ENCODE results near the gene KCNJ15. TPM values are rescaled to one million over a fixed set of nuclear protein-coding genes. Genes with fewer than 3 reads are reported as not detected.

Gene KCNJ15
- total and polyA plus RNA-seq, 10 of the 15 experiments (the other 5 are each of a cell fraction or from before 2014, with no cell fraction given) = 0.05 to 2.7 (median 0.33) TPM; not detected in 6

DNA sequence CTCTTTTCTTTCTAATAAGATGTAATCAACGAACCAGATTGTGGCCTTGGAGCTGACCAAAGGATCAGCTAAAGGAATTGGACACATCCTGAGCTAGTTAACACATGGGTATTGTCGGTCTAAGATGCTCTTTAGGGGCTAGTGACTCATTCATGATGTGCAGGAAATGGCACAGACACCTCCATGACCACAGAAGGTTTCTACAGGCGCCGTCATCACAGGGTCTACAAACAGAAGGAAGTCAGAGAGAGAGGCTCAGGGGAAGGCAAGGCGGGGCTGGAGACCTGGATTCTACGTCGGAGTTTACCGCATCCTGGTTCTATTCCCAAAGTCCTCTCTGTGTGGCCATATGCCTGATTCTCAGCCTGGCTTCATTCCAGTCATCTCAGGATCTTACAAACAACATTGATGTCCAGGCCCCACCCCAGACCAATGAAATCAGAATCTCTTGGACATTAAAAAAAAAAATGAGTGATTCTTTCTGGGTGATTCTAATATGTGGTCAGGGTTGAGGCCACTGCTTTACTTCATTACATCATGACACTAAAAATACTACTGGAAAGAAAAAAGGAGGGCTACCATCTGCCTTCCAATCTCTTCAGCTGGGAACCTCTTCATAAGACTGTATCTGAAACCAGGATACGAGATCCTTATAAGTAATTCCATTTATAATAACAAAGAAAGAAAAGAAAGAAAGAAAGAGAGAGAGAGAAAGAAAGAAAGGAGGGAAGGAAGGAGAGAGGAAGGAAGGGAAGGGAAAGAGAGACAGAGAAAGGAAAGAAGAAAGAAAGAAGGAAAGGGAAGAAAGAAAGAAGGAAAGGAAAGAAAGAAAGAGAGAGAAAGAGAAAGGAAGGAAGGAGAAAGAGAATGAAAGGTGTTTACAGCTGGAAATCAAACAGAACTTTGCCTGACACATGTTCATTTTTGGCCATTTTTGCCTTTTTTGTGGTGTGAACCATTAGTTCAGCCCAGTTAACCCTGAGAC is 11.6 kb upstream of the KCNJ15 start (continued):
- TF ChIP-seq, protein P1, sequence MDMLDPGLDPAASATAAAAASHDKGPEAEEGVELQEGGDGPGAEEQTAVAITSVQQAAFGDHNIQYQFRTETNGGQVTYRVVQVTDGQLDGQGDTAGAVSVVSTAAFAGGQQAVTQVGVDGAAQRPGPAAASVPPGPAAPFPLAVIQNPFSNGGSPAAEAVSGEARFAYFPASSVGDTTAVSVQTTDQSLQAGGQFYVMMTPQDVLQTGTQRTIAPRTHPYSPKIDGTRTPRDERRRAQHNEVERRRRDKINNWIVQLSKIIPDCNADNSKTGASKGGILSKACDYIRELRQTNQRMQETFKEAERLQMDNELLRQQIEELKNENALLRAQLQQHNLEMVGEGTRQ (IDR thresholded peaks at IDR 0.05; ENCODE audit: borderline replicate concordance, low read depth, low read length) = no peak
- TF ChIP-seq SUPT20H (IDR thresholded peaks at IDR 0.05; ENCODE audit: borderline replicate concordance, control insufficient read depth, low read depth, low read length) (no peak), MLLT1 (IDR thresholded peaks at IDR 0.05) (no peak), ASH2L (IDR thresholded peaks at IDR 0.05; ENCODE audit: borderline replicate concordance, low read depth) (no peak), SUZ12 (IDR thresholded peaks at IDR 0.05; ENCODE audit: unreplicated experiment) (no peak), BCLAF1 (IDR thresholded peaks at IDR 0.05) (no peak), TCF7 (IDR thresholded peaks at IDR 0.05; ENCODE audit: borderline replicate concordance) (no peak), JUND (IDR thresholded peaks at IDR 0.05; ENCODE audit: low read depth, low read length) (peak; percentile 77), CBX3 (IDR thresholded peaks at IDR 0.05; ENCODE audit: borderline replicate concordance, low read depth) (no peak), ZBTB40 (IDR thresholded peaks at IDR 0.05; ENCODE audit: borderline replicate concordance) (no peak), CBFB (IDR thresholded peaks at IDR 0.05; ENCODE audit: low read depth) (no peak), WRNIP1 (IDR thresholded peaks at IDR 0.05; ENCODE audit: borderline replicate concordance, low read depth, low read length) (no peak), PAX5 (IDR thresholded peaks at IDR 0.05; ENCODE audit: borderline replicate concordance, low read depth, low read length) (0 out of 2 replicates have a peak, but pooled peaks have one; percentile 37), MEF2A (IDR thresholded peaks at IDR 0.05; ENCODE audit: insufficient read depth, low read depth, low read length) (no peak), PAX8 (IDR thresholded peaks at IDR 0.05) (no peak)
- TF ChIP-seq, protein P2, sequence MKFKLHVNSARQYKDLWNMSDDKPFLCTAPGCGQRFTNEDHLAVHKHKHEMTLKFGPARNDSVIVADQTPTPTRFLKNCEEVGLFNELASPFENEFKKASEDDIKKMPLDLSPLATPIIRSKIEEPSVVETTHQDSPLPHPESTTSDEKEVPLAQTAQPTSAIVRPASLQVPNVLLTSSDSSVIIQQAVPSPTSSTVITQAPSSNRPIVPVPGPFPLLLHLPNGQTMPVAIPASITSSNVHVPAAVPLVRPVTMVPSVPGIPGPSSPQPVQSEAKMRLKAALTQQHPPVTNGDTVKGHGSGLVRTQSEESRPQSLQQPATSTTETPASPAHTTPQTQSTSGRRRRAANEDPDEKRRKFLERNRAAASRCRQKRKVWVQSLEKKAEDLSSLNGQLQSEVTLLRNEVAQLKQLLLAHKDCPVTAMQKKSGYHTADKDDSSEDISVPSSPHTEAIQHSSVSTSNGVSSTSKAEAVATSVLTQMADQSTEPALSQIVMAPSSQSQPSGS (IDR thresholded peaks at IDR 0.05; ENCODE audit: low read length) = no peak

All from GM12878 (cell line).